A549 (cell line): ENCODE results near the gene TSKS. TPM values are rescaled to one million over a fixed set of nuclear protein-coding genes. Genes with fewer than 3 reads are reported as not detected.

Experiments used
- ATAC-seq, 2 experiments: fragments of 200-7000 bp in 1 of 2; fragments of >200 bp in 1 of 2; cut with Nextera tagmentation in 1 of 2; cut with Tn5 transposase in 1 of 2; 3 replicates each; pipeline versions ENCODE4 v1.8.0 to v1.9.1; 2018 to 2020; ENCODE audit warnings: mild to moderate bottlenecking in 1 of 2, moderate library complexity in 1 of 2
- CTCF ChIA-PET: fragments of 300-600 bp; sonication (Branson Sonifier 250); formaldehyde crosslinking; extraction: SDS; loops from one replicate; lab custom pipeline; 2021; ENCODE audit warnings: antibody characterized with exemption, inconsistent platforms; lab: Yijun Ruan, JAX
- POLR2A ChIA-PET: fragments of 350-600 bp; formaldehyde crosslinking; extraction: SDS; loops from one replicate; lab custom pipeline; 2021; ENCODE audit warnings: antibody characterized with exemption, inconsistent platforms; lab: Yijun Ruan, JAX
- DNase-seq, 2 experiments: peaks; one replicate each; pipeline versions ENCODE4 v3.0.0 to v3.0.0-alpha.2; 2011 to 2016; ENCODE audit warnings: low read depth in 1 of 2, low spot score in 1 of 2
- FAIRE-seq: peaks from 2 replicates; lab custom pipeline; 2011; peaks lifted over from hg19 to GRCh38; lab: Jason Lieb, UNC
- H3K27ac ChIP-seq, 2 experiments: fragments of >200 bp; sonication (Bioruptor Twin); formaldehyde crosslinking; 3 replicates each; pipeline ENCODE4 v1.5.1; 2016 to 2017
- H3K4me1 ChIP-seq: fragments of >200 bp; sonication (Bioruptor Twin); formaldehyde crosslinking; 3 replicates; pipeline ENCODE4 v1.6.1; 2016
- H3K4me2 ChIP-seq: fragments of >200 bp; sonication (Bioruptor Twin); formaldehyde crosslinking; 3 replicates; pipeline ENCODE4 v1.6.1; 2016
- H3K4me3 ChIP-seq: fragments of >200 bp; sonication (Bioruptor Twin); formaldehyde crosslinking; 3 replicates; pipeline ENCODE4 v1.5.1; 2016
- H3K9me3 ChIP-seq: fragments of >200 bp; sonication (Bioruptor Twin); formaldehyde crosslinking; 3 replicates; pipeline ENCODE4 v1.6.1; 2016
- CBX2 ChIP-seq: fragments of 200-600 bp; sonication (generic); IDR thresholded peaks from 2 replicates; pipeline ENCODE4 v1.6.1; 2016; ENCODE audit warnings: low read depth, mild to moderate bottlenecking, borderline replicate concordance
- FOXS1 ChIP-seq: fragments of 250-450 bp; sonication (Bioruptor Pico); IDR thresholded peaks from 2 replicates; pipeline ENCODE4 v1.5.0; 2020; ENCODE audit warnings: mild to moderate bottlenecking, moderate library complexity
- GATA3 ChIP-seq: IDR thresholded peaks from 2 replicates; pipeline ENCODE4 v1.6.1; 2012; ENCODE audit warnings: borderline replicate concordance
- HEYL ChIP-seq: fragments of 250-450 bp; sonication (Bioruptor Pico); IDR thresholded peaks from 2 replicates; pipeline ENCODE4 v1.8.0; 2021; ENCODE audit warnings: mild to moderate bottlenecking, moderate library complexity
- HOXA7 ChIP-seq: fragments of 250-450 bp; sonication (Bioruptor Pico); IDR thresholded peaks from 2 replicates; pipeline ENCODE4 v1.5.0; 2020; ENCODE audit warnings: mild to moderate bottlenecking, moderate library complexity
- HOXB5 ChIP-seq: fragments of 250-450 bp; sonication (Bioruptor Pico); IDR thresholded peaks from 2 replicates; pipeline ENCODE4 v1.5.0; 2020; ENCODE audit warnings: mild to moderate bottlenecking, moderate library complexity
- KDM1A ChIP-seq: fragments of 200-600 bp; sonication (generic); IDR thresholded peaks from 2 replicates; pipeline ENCODE4 v1.6.1; 2016; ENCODE audit warnings: low read depth, mild to moderate bottlenecking
- MAFK ChIP-seq: fragments of 450-650 bp; IDR thresholded peaks from 2 replicates; pipeline ENCODE4 v1.6.1; 2014; ENCODE audit not compliant: partially characterized antibody
- MYC ChIP-seq: IDR thresholded peaks from 2 replicates; pipeline ENCODE4 v1.6.1; 2012; ENCODE audit warnings: mild to moderate bottlenecking, inconsistent platforms, low read length, improper control_type of control experiment, borderline replicate concordance
- NFE2L2 ChIP-seq: fragments of 150-350 bp; conservative IDR thresholded peaks from 2 replicates; pipeline ENCODE4 v1.6.1; 2014; ENCODE audit warnings: low read length
- NPAS2 ChIP-seq: fragments of 250-450 bp; sonication (Bioruptor Pico); IDR thresholded peaks from 2 replicates; pipeline ENCODE4 v1.8.0; 2022; ENCODE audit warnings: mild to moderate bottlenecking, moderate library complexity, borderline replicate concordance
- PHF8 ChIP-seq: fragments of 200-600 bp; sonication (generic); IDR thresholded peaks from 2 replicates; pipeline ENCODE4 v1.6.1; 2016; ENCODE audit warnings: low read depth, mild to moderate bottlenecking, antibody characterized with exemption, moderate library complexity, borderline replicate concordance
- POLR2A ChIP-seq: IDR thresholded peaks from 2 replicates; pipeline ENCODE4 v1.6.1; 2012; ENCODE audit warnings: mild to moderate bottlenecking, low read length
- RAD21 ChIP-seq, 2 experiments: fragments of >200 bp in 1 of 2; sonication (Bioruptor Twin) in 1 of 2; formaldehyde crosslinking in 1 of 2; IDR thresholded peaks in 1 of 2; conservative IDR thresholded peaks in 1 of 2; 2 replicates in 1 of 2; 3 replicates in 1 of 2; pipeline ENCODE4 v1.6.1; 2012 to 2018; ENCODE audit warnings: inconsistent platforms in 1 of 2
- RARB ChIP-seq: fragments of 250-450 bp; sonication (Bioruptor Pico); IDR thresholded peaks from 2 replicates; pipeline ENCODE4 v1.8.0; 2021; ENCODE audit warnings: mild to moderate bottlenecking, moderate library complexity
- SMC3 ChIP-seq: fragments of >200 bp; sonication (Bioruptor Twin); formaldehyde crosslinking; IDR thresholded peaks from 3 replicates; pipeline ENCODE4 v1.6.1; 2018; ENCODE audit warnings: inconsistent platforms
- TFCP2L1 ChIP-seq: fragments of 250-450 bp; sonication (Bioruptor Pico); IDR thresholded peaks from 2 replicates; pipeline ENCODE4 v1.5.0; 2021; ENCODE audit warnings: mild to moderate bottlenecking
- ZFP36 ChIP-seq: fragments of 450-650 bp; IDR thresholded peaks from 2 replicates; pipeline ENCODE4 v1.6.1; 2014; ENCODE audit warnings: borderline replicate concordance; ENCODE audit not compliant: partially characterized antibody
- ZSCAN20 ChIP-seq: fragments of 250-450 bp; sonication (Bioruptor Pico); IDR thresholded peaks from 2 replicates; pipeline ENCODE4 v1.8.0; 2022; ENCODE audit warnings: mild to moderate bottlenecking, moderate library complexity
- WGBS: methylation state at CpG from one replicate; pipeline ENCODE4 v1.1.6; 2017; ENCODE audit errors: missing lambda C conversion rate; 5-methylcytosine and 5-hydroxymethylcytosine counted together
- polyA plus RNA-seq, 4 experiments: library from polyadenylated mRNA; depleted of rRNA in 3 of 4; stranded (reverse); fragments of >200 nt; fragmentation: RNase III in 1 of 4; extraction: RNeasy Plus Mini Kit Qiagen cat#74134 plus additional on column Dnase treatment in 1 of 4; gene quantifications; 2 replicates in 3 of 4; 3 replicates in 1 of 4; pipeline ENCODE4 v1.2.3, GENCODE V29; 2011 to 2017
- TF ChIP-seq, protein P1 (sequence below): fragments of 450-650 bp; IDR thresholded peaks from 2 replicates; pipeline ENCODE4 v1.6.1; 2014; ENCODE audit warnings: antibody characterized with exemption
- TF ChIP-seq, protein P2 (sequence below): fragments of 200-600 bp; sonication (generic); IDR thresholded peaks from 2 replicates; pipeline ENCODE4 v1.6.1; 2016; ENCODE audit warnings: antibody characterized with exemption, mild to moderate bottlenecking, moderate library complexity
- TF ChIP-seq, protein P3 (sequence below): fragments of 150-350 bp; IDR thresholded peaks from 2 replicates; pipeline ENCODE4 v1.6.1; 2014; ENCODE audit warnings: low read depth, mild to moderate bottlenecking, low read length

Gene TSKS
- polyA plus RNA-seq, 2 of the 4 experiments (the other 2 are of a cell fraction): not detected

DNA sequence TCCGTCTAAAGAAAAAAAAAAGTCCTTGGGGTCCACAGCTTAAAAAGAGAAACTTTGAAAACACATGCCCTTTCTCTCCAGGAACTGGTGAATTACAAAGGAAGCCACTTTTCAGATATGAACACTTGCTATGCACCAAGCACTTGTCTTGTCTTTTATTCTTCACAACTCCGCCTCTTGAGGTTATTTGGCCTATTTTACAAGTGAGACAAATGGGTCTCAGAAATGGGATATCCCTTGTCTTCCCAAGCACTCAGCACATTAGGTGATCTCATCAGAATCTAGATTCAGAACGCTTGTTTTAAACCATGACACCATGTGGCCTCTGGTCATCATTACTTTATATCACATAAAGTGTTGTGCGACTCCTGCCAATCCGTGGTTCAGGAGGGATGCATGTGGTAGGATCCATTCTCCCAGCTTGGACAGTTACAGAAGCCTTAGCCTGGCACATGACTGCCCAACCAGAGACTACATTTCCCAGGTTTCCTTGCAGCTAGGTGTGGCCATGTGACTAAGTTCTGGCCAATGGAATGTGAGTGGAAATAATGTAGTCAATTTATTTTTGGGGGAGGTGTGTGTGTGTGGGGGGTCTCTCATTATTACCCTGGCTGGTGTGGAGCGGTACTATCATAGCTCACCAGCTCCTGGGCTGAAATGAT, 13.9 kb downstream of the TSKS start:
- H3K27ac ChIP-seq: no peak overlapping the region
- TF ChIP-seq GATA3: no peak
- TF ChIP-seq, protein P1, sequence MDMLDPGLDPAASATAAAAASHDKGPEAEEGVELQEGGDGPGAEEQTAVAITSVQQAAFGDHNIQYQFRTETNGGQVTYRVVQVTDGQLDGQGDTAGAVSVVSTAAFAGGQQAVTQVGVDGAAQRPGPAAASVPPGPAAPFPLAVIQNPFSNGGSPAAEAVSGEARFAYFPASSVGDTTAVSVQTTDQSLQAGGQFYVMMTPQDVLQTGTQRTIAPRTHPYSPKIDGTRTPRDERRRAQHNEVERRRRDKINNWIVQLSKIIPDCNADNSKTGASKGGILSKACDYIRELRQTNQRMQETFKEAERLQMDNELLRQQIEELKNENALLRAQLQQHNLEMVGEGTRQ: peak; percentile 90
- ATAC-seq (peak; percentile 43 to 61; a peak in 3 of 6 replicates), FAIRE-seq (no peak), DNase-seq (peak in 1 of 2 experiments; percentile 43)
- no peaks in the 10 kb centered on the region; the same call in 2 of the 3 replicates for H3K9me3 ChIP-seq
- no peaks in the 10 kb centered on the region for H3K4me1 ChIP-seq
- no peak overlapping the region for H3K4me3 ChIP-seq
- ChIA-PET CTCF (interaction anchor here (0.9 to 2.4 kb wide), 5 partner anchors 8 to 179 kb away, joined by 3 to 12 read pairs (median 3); no protein-coding TSS in a partner anchor), POLR2A (no interaction called here)
- H3K4me2 ChIP-seq: no peak overlapping the region
- 67% methylated on average over 6 of the region's 6 CpGs for WGBS

DNA sequence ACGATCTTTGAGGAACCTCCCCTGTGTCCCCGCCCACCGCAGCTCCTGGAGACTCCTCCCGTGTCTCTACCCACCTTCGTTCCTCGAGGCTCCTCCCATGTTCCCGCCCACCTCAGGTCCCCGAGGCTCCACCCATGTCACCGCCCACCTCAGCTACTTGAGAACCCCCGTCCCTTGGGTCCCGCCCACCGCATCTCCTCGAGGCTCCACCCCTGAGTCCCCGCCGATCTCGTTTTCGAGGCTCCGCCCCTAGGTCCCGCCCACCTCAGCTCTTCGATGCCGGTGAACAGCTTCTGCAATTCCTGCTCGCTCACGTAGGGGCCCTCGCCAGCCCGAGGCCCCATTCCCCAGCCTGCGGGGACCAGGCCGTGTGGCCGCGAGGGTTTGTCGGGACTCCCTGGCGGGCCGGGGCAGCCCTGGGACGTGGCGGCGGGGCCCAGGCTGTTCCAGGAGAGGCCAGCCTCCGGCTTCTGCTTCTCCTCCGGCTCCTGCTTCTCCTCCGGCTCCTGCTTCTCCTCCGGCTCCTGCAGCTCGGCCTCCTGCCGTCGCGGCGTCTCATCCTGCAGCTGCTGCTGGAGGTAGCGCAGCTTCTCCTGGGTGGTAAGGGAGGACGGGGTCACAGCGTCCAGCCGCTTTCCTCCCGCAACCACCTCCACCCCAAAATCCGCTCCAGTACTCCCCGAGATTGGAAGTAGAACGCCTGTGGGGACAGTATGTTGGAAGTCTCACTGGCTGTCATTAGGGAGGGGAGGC, 16.7 kb downstream of the TSKS start:
- DNase-seq: peak; percentile 67 to 85

DNA sequence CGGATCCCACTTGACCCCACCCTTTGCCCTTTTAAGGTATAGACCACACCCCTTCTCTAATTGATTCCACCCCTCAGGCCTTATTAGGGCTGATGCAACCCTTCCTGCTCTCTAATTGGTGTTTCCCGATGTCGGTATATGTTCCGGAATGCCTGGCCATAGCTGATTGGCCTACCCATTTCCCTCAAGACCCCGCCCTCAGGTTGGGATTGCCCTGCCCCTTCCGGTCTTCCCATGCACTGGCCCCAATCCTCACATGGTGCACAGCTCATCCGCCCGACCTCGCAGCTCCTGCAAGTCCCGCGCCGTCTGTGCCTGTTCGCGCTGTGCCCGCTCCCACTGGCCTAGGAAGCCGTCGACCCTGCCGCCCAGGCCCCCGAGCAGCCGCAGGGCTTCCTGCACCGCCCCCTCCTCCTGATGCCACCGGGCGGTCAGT, 18.1 kb downstream of the TSKS start:
- no peaks in the 10 kb centered on the region for H3K4me1 ChIP-seq
- TF ChIP-seq TFCP2L1 (CRISPR knock-in tag) (no peak), RARB (CRISPR knock-in tag) (no peak), KDM1A (no peak), ZFP36 (no peak), CBX2 (no peak), MAFK (no peak), SMC3 (no peak), HOXB5 (no peak), FOXS1 (no peak), RAD21 (conservative IDR thresholded peaks at IDR 0.05 in 1 of 2, IDR thresholded peaks at IDR 0.05 in 1 of 2) (no peak)
- TF ChIP-seq, all 56 proteins: peak for 0
- FAIRE-seq: no peak
- Histone ChIP-seq H3K4me3 (no peak overlapping the region), H3K9me3 (no peaks in the 10 kb centered on the region), H3K4me2 (no peak overlapping the region), H3K27ac (no peak overlapping the region)
- ChIA-PET POLR2A (interaction anchor here (0.6 kb wide), 1 partner anchor 14 kb away, joined by 3 read pairs; no protein-coding TSS in a partner anchor), CTCF (no interaction called here)
- 88% methylated on average over 23 of the region's 23 CpGs for WGBS
- peak in 1 of 2 experiments; percentile 52 for DNase-seq
- peak in 1 of 2 experiments; percentile 24; a peak in 3 of 6 replicates for ATAC-seq

More for the DNA sequence above, 16.7 kb downstream of the TSKS start:
- Histone ChIP-seq H3K27ac (no peak overlapping the region), H3K9me3 (no peaks in the 10 kb centered on the region), H3K4me3 (no peak overlapping the region), H3K4me2 (peak overlapping the region; percentile 36), H3K4me1 (no peaks in the 10 kb centered on the region)
- ATAC-seq (peak; percentile 45 to 74; a peak in 5 of 6 replicates), FAIRE-seq (no peak)
- ChIA-PET POLR2A (interaction anchor here (0.6 to 1.0 kb wide), 2 partner anchors 12 to 20 kb away, joined by 3 to 7 read pairs; partner anchors contain the start of gene AP2A1), CTCF (no interaction called here)
- WGBS: 74% methylated on average over 41 of the region's 52 CpGs
- no peak for TF ChIP-seq MYC
- no peak for TF ChIP-seq SMC3
- no peak for TF ChIP-seq HOXA7 (CRISPR knock-in tag)
- TF ChIP-seq PHF8: no peak
- TF ChIP-seq, protein P2, sequence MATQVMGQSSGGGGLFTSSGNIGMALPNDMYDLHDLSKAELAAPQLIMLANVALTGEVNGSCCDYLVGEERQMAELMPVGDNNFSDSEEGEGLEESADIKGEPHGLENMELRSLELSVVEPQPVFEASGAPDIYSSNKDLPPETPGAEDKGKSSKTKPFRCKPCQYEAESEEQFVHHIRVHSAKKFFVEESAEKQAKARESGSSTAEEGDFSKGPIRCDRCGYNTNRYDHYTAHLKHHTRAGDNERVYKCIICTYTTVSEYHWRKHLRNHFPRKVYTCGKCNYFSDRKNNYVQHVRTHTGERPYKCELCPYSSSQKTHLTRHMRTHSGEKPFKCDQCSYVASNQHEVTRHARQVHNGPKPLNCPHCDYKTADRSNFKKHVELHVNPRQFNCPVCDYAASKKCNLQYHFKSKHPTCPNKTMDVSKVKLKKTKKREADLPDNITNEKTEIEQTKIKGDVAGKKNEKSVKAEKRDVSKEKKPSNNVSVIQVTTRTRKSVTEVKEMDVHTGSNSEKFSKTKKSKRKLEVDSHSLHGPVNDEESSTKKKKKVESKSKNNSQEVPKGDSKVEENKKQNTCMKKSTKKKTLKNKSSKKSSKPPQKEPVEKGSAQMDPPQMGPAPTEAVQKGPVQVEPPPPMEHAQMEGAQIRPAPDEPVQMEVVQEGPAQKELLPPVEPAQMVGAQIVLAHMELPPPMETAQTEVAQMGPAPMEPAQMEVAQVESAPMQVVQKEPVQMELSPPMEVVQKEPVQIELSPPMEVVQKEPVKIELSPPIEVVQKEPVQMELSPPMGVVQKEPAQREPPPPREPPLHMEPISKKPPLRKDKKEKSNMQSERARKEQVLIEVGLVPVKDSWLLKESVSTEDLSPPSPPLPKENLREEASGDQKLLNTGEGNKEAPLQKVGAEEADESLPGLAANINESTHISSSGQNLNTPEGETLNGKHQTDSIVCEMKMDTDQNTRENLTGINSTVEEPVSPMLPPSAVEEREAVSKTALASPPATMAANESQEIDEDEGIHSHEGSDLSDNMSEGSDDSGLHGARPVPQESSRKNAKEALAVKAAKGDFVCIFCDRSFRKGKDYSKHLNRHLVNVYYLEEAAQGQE: no peak
- TF ChIP-seq POLR2A: no peak
- no peak for TF ChIP-seq HEYL
- TF ChIP-seq ZSCAN20 (CRISPR knock-in tag): no peak
- no peak for TF ChIP-seq NFE2L2
- no peak for TF ChIP-seq NPAS2 (CRISPR knock-in tag)
- TF ChIP-seq, protein P3, sequence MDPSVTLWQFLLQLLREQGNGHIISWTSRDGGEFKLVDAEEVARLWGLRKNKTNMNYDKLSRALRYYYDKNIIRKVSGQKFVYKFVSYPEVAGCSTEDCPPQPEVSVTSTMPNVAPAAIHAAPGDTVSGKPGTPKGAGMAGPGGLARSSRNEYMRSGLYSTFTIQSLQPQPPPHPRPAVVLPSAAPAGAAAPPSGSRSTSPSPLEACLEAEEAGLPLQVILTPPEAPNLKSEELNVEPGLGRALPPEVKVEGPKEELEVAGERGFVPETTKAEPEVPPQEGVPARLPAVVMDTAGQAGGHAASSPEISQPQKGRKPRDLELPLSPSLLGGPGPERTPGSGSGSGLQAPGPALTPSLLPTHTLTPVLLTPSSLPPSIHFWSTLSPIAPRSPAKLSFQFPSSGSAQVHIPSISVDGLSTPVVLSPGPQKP: no peak
